Keratinocyte (primary cell): ENCODE results near the gene POP4. TPM values are rescaled to one million over a fixed set of nuclear protein-coding genes. Genes with fewer than 3 reads are reported as not detected.

Source experiments
- DNase-seq: peaks from one replicate; pipeline ENCODE4 v3.0.0-alpha.2; 2011; ENCODE audit warnings: low read depth, missing footprints, low spot score
- FAIRE-seq: peaks from 2 replicates; lab custom pipeline; 2011; peaks lifted over from hg19 to GRCh38; lab: Jason Lieb, UNC
- H2AFZ ChIP-seq: 2 replicates; pipeline ENCODE4 v1.6.0; 2012; ENCODE audit warnings: low read length, control low read depth, inconsistent platforms; ENCODE audit not compliant: control insufficient read depth
- H3K27ac ChIP-seq: 2 replicates; pipeline ENCODE4 v1.5.1; 2011; ENCODE audit warnings: low read length; ENCODE audit not compliant: control insufficient read depth, insufficient read depth
- H3K27me3 ChIP-seq: 3 replicates; pipeline ENCODE4 v1.6.0; 2011; ENCODE audit warnings: low read length; ENCODE audit not compliant: control insufficient read depth, insufficient read depth; ENCODE audit errors: extremely low read depth
- H3K36me3 ChIP-seq, 2 experiments: 2 replicates in 1 of 2; 3 replicates in 1 of 2; pipeline ENCODE4 v1.5.1; 2011; ENCODE audit warnings: low read length in 2 of 2, mild to moderate bottlenecking in 1 of 2; ENCODE audit not compliant: control insufficient read depth in 2 of 2, insufficient read depth in 2 of 2; ENCODE audit errors: extremely low read depth in 1 of 2
- H3K4me1 ChIP-seq: 3 replicates; pipeline ENCODE4 v1.5.1; 2011; ENCODE audit warnings: low read length; ENCODE audit not compliant: control insufficient read depth, insufficient read depth; ENCODE audit errors: extremely low read depth
- H3K4me2 ChIP-seq: 3 replicates; pipeline ENCODE4 v1.6.0; 2011; ENCODE audit warnings: low read depth, low read length; ENCODE audit not compliant: control insufficient read depth, insufficient read depth; ENCODE audit errors: extremely low read depth
- H3K4me3 ChIP-seq, 3 experiments: fragments of 200-600 bp in 1 of 3; sonication (generic) in 1 of 3; 2 replicates in 2 of 3; 3 replicates in 1 of 3; pipeline ENCODE4 v1.5.1; 2011 to 2016; ENCODE audit warnings: low read length in 3 of 3, mild to moderate bottlenecking in 3 of 3, control low read depth in 2 of 3, inconsistent platforms in 1 of 3, low read depth in 1 of 3, mixed read lengths in 1 of 3, mixed run types in 1 of 3, moderate library complexity in 1 of 3; ENCODE audit not compliant: control insufficient read depth in 2 of 3, insufficient read depth in 2 of 3; ENCODE audit errors: extremely low read depth in 1 of 3
- H3K79me2 ChIP-seq: 2 replicates; pipeline ENCODE4 v1.6.0; 2012; ENCODE audit warnings: low read length; ENCODE audit not compliant: control insufficient read depth, insufficient read depth
- H3K9ac ChIP-seq: 3 replicates; pipeline ENCODE4 v1.6.0; 2011; ENCODE audit warnings: low read length; ENCODE audit not compliant: control insufficient read depth, insufficient read depth; ENCODE audit errors: extremely low read depth
- H3K9me1 ChIP-seq: 3 replicates; pipeline ENCODE4 v1.6.0; 2011; ENCODE audit warnings: low read length; ENCODE audit not compliant: control insufficient read depth, insufficient read depth; ENCODE audit errors: extremely low read depth
- H3K9me3 ChIP-seq: 2 replicates; pipeline ENCODE4 v1.5.1; 2012; ENCODE audit warnings: low read depth, low read length; ENCODE audit not compliant: control insufficient read depth
- H4K20me1 ChIP-seq: 3 replicates; pipeline ENCODE4 v1.6.0; 2011; ENCODE audit warnings: low read length; ENCODE audit not compliant: control insufficient read depth, insufficient read depth; ENCODE audit errors: extremely low read depth
- EZH2 ChIP-seq: IDR thresholded peaks from one replicate; pipeline ENCODE4 v1.6.1; 2012; ENCODE audit warnings: inconsistent platforms, mild to moderate bottlenecking, low read length, moderate library complexity
- dilution Hi-C: fragments of 300-500 bp; cut with MboI; formaldehyde crosslinking; loops from one replicate; pipeline ENCODE4 v1.7.0; 2020; ENCODE audit warnings: low sequenced_read_pairs; ENCODE audit not compliant: extremely low pct_ligation_motif_present
- polyA plus RNA-seq, 5 experiments: library from polyadenylated mRNA; depleted of rRNA in 3 of 5; stranded (reverse) in 3 of 5; stranded (forward) in 1 of 5; unstranded in 1 of 5; fragments of >200 nt; gene quantifications; 1 replicate in 1 of 5; 2 replicates in 3 of 5; 3 replicates in 1 of 5; pipeline versions ENCODE4 v1.2.1 to v1.2.3, GENCODE V29; 2011 to 2012; ENCODE audit warnings: missing spikeins in 2 of 5, low read depth in 1 of 5, low replicate concordance in 1 of 5
- TF ChIP-seq, protein P1 (sequence below), 3 experiments: IDR thresholded peaks in 1 of 3; conservative IDR thresholded peaks in 1 of 3; optimal IDR thresholded peaks in 1 of 3; 2 replicates in 2 of 3; 3 replicates in 1 of 3; pipeline versions ENCODE3 to v1.5.1; 2011; ENCODE audit warnings: low read length in 3 of 3, mild to moderate bottlenecking in 3 of 3, moderate library complexity in 2 of 3, control low read depth in 1 of 3, inconsistent platforms in 1 of 3; ENCODE audit not compliant: insufficient read depth in 2 of 3; ENCODE audit errors: extremely low read depth in 1 of 3

Gene POP4
- polyA plus RNA-seq, 1 donor (not counting 4 experiments of a cell fraction or from before 2014, with no cell fraction given), result 104 TPM

DNA sequence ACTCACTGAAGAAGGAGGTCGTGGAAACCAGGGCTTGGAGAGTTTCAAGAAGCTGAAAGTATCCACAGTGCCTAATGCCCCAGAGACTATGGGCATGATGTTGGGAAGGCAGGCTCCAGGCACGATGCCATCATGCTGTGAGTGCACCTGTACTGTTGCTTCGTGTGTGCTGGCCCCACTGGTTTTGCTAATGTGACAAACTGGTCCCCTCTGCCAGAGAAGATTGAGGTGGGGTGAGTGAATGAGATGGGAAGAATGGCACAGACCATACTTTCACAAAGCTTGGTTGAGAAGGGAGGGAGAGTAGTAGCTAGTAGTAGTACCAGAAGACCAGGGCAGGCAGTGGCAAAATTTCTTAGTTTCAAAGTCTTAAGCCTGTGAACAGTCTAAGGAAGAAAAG lies 19.0 kb upstream of the POP4 start:
- Histone ChIP-seq H3K9me3 (no peaks in the 10 kb centered on the region), H3K27ac (no peak overlapping the region), H3K4me3 (no peak overlapping the region), H3K36me3 (no peaks in the 10 kb centered on the region), H3K27me3 (peaks cover 3% of the 10 kb centered on the region), H4K20me1 (no peaks in the 10 kb centered on the region), H2AFZ (no peak overlapping the region), H3K9me1 (no peaks in the 10 kb centered on the region), H3K4me2 (no peak overlapping the region), H3K9ac (no peak overlapping the region), H3K79me2 (no peaks in the 10 kb centered on the region), H3K4me1 (no peaks in the 10 kb centered on the region)
- FAIRE-seq, result no peak
- dilution Hi-C loops, result no loop called here
- TF ChIP-seq, protein P1, sequence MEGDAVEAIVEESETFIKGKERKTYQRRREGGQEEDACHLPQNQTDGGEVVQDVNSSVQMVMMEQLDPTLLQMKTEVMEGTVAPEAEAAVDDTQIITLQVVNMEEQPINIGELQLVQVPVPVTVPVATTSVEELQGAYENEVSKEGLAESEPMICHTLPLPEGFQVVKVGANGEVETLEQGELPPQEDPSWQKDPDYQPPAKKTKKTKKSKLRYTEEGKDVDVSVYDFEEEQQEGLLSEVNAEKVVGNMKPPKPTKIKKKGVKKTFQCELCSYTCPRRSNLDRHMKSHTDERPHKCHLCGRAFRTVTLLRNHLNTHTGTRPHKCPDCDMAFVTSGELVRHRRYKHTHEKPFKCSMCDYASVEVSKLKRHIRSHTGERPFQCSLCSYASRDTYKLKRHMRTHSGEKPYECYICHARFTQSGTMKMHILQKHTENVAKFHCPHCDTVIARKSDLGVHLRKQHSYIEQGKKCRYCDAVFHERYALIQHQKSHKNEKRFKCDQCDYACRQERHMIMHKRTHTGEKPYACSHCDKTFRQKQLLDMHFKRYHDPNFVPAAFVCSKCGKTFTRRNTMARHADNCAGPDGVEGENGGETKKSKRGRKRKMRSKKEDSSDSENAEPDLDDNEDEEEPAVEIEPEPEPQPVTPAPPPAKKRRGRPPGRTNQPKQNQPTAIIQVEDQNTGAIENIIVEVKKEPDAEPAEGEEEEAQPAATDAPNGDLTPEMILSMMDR (optimal IDR thresholded peaks at IDR 0.05 in 1 of 3, IDR thresholded peaks at IDR 0.05 in 1 of 3, conservative IDR thresholded peaks at IDR 0.05 in 1 of 3; ENCODE audit: extremely low read depth in 1 of 3, insufficient read depth in 2 of 3, low read length in 3 of 3), result no peak
- no peak for TF ChIP-seq EZH2
- no peak for DNase-seq

GRCh38 chr19:29587518-29587986 lies 18.5 kb upstream of the POP4 start:
- Histone ChIP-seq H3K27ac (no peak overlapping the region), H3K9me1 (no peaks in the 10 kb centered on the region), H3K4me2 (no peak overlapping the region), H3K27me3 (peaks cover 3% of the 10 kb centered on the region), H4K20me1 (no peaks in the 10 kb centered on the region), H3K79me2 (no peaks in the 10 kb centered on the region), H3K36me3 (no peaks in the 10 kb centered on the region), H3K4me3 (no peak overlapping the region), H2AFZ (no peak overlapping the region), H3K9me3 (no peaks in the 10 kb centered on the region), H3K9ac (no peak overlapping the region), H3K4me1 (no peaks in the 10 kb centered on the region)
- DNase-seq (no peak), FAIRE-seq (no peak)
- dilution Hi-C loops, result no loop called here
- no peak for TF ChIP-seq EZH2
- TF ChIP-seq, protein P1 (optimal IDR thresholded peaks at IDR 0.05 in 1 of 3, IDR thresholded peaks at IDR 0.05 in 1 of 3, conservative IDR thresholded peaks at IDR 0.05 in 1 of 3; ENCODE audit: extremely low read depth in 1 of 3, insufficient read depth in 2 of 3, low read length in 3 of 3), result no peak
